ENCODE measurements around the gene BCL11A.

Gene BCL11A

GRCh38 chr2:60408207-60408606 lies 145.2 kb downstream of the BCL11A start:
- TF ChIP-seq PPARA (CRISPR knock-in tag; IDR thresholded peaks at IDR 0.05; ENCODE audit: borderline replicate concordance) (no peak), ZNF70 (CRISPR knock-in tag; IDR thresholded peaks at IDR 0.05) (no peak), TCF4 (CRISPR knock-in tag; IDR thresholded peaks at IDR 0.05; ENCODE audit: borderline replicate concordance) (no peak), ISL1 (CRISPR knock-in tag; IDR thresholded peaks at IDR 0.05) (no peak), ZFP3 (CRISPR knock-in tag; IDR thresholded peaks at IDR 0.05) (no peak), CSDC2 (CRISPR knock-in tag; IDR thresholded peaks at IDR 0.05) (no peak), CSRNP3 (CRISPR knock-in tag; IDR thresholded peaks at IDR 0.05) (no peak), SNAI2 (CRISPR knock-in tag; IDR thresholded peaks at IDR 0.05) (no peak), CREB5 (CRISPR knock-in tag; IDR thresholded peaks at IDR 0.05; ENCODE audit: low read depth) (no peak), ZC3H10 (CRISPR knock-in tag; IDR thresholded peaks at IDR 0.05) (no peak)

GRCh38 chr2:60407398-60407797 lies 146.1 kb downstream of the BCL11A start:
- ATAC-seq = no peak
- TF ChIP-seq RARB (CRISPR knock-in tag; IDR thresholded peaks at IDR 0.05) = no peak
- TF ChIP-seq CSRNP3 (CRISPR knock-in tag; IDR thresholded peaks at IDR 0.05) = no peak
- no peak for TF ChIP-seq PPARA (CRISPR knock-in tag; IDR thresholded peaks at IDR 0.05; ENCODE audit: borderline replicate concordance)
- no peak for TF ChIP-seq POU6F1 (CRISPR knock-in tag; IDR thresholded peaks at IDR 0.05; ENCODE audit: borderline replicate concordance, low read depth)
- no peak for TF ChIP-seq TSHZ2 (CRISPR knock-in tag; IDR thresholded peaks at IDR 0.05)
- TF ChIP-seq ESRRG (CRISPR knock-in tag; IDR thresholded peaks at IDR 0.05) = no peak
- TF ChIP-seq TOX (CRISPR knock-in tag; IDR thresholded peaks at IDR 0.05; ENCODE audit: borderline replicate concordance) = no peak
- TF ChIP-seq ZNF70 (CRISPR knock-in tag; IDR thresholded peaks at IDR 0.05) = no peak
- TF ChIP-seq CSDC2 (CRISPR knock-in tag; IDR thresholded peaks at IDR 0.05) = no peak

More at GRCh38 chr2:60408207-60408606, 145.2 kb downstream of the BCL11A start:
- no peak for ATAC-seq

GRCh38 chr2:60406192-60406591 lies 147.3 kb downstream of the BCL11A start:
- TF ChIP-seq TCF4 (CRISPR knock-in tag; IDR thresholded peaks at IDR 0.05; ENCODE audit: borderline replicate concordance) (no peak), TSHZ2 (CRISPR knock-in tag; IDR thresholded peaks at IDR 0.05) (no peak), ZNF565 (CRISPR knock-in tag; conservative IDR thresholded peaks at IDR 0.05; ENCODE audit: low read depth) (no peak), CSRNP3 (CRISPR knock-in tag; IDR thresholded peaks at IDR 0.05) (no peak), PPARA (CRISPR knock-in tag; IDR thresholded peaks at IDR 0.05; ENCODE audit: borderline replicate concordance) (no peak), ZFP3 (CRISPR knock-in tag; IDR thresholded peaks at IDR 0.05) (no peak), ESRRG (CRISPR knock-in tag; IDR thresholded peaks at IDR 0.05) (no peak), POU6F1 (CRISPR knock-in tag; IDR thresholded peaks at IDR 0.05; ENCODE audit: borderline replicate concordance, low read depth) (no peak), CREB5 (CRISPR knock-in tag; IDR thresholded peaks at IDR 0.05; ENCODE audit: low read depth) (no peak), BACH2 (CRISPR knock-in tag; IDR thresholded peaks at IDR 0.05; ENCODE audit: borderline replicate concordance) (no peak), ZNF70 (CRISPR knock-in tag; IDR thresholded peaks at IDR 0.05) (no peak), ZC3H10 (CRISPR knock-in tag; IDR thresholded peaks at IDR 0.05) (no peak), RARB (CRISPR knock-in tag; IDR thresholded peaks at IDR 0.05) (no peak), OSR1 (CRISPR knock-in tag; IDR thresholded peaks at IDR 0.05) (no peak)
- no peak for ATAC-seq

All from SK-N-SH treated with all-trans-retinoic acid at 6 μM for 48 hours (cell line).